ENCODE data around the gene PRR11. TPM values are rescaled to one million over a fixed set of nuclear protein-coding genes. Genes with fewer than 3 reads are reported as not detected.

Gene PRR11
- total RNA-seq, 1 donor from 2014 or later: 14.9 TPM

DNA sequence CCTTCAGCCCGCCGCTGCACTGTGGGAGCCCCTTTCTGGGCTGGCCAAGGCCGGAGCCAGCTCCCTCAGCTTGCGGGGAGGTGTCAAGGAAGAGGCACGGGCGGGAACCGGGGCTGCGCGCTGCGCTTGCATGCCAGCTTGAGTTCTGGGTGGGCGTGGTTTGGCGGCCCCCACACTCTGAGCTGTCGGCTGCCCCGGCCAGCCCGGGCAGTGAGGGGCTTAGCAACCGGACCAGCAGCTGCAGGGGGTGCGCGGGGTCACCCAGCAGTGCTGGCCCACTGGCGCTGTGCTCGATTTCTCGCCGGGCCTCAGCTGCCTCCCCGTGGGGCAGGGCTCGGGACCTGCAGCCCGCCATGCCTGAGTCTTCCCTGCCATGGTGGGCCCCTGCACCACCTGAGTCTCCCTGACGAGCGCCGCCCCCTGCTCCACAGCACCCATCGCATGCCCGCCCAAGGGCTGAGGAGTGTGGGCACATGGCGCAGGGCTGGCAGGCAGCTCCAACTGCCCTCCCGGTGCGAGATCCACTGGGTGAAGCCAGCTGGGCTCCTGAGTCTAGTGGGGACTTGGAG is 17.0 kb downstream of the PRR11 start:
- no peak overlapping the region for H3K27ac ChIP-seq (ENCODE audit: low read depth, low read length)
- H3K79me2 ChIP-seq (ENCODE audit: insufficient read depth, low read length): peaks cover 57% of the 10 kb centered on the region
- Mint-ChIP-seq H3K27me3 (ENCODE audit: low read depth, unreplicated experiment) (no peaks in the 10 kb centered on the region), H3K27ac (ENCODE audit: unreplicated experiment) (no peak overlapping the region), H3K9me3 (ENCODE audit: unreplicated experiment) (peaks cover 5% of the 10 kb centered on the region), H3K36me3 (ENCODE audit: low read depth, unreplicated experiment) (peaks cover 16% of the 10 kb centered on the region), H3K4me1 (ENCODE audit: low read depth, unreplicated experiment) (peaks cover 3% of the 10 kb centered on the region), H3K4me3 (ENCODE audit: unreplicated experiment) (no peak overlapping the region)
- H4K20me1 ChIP-seq (ENCODE audit: insufficient read depth, low read length): no peaks in the 10 kb centered on the region
- DNase-seq (ENCODE audit: low read depth): no peak
- H3K4me1 ChIP-seq (ENCODE audit: insufficient read depth, low read length): peaks cover 4% of the 10 kb centered on the region
- H2AFZ ChIP-seq (ENCODE audit: low read depth, low read length): no peak overlapping the region
- no peaks in the 10 kb centered on the region for H3K9me3 ChIP-seq (ENCODE audit: insufficient read depth, low read depth, low read length)
- H3K9ac ChIP-seq (ENCODE audit: low read length): no peak overlapping the region
- no peaks in the 10 kb centered on the region for H3K27me3 ChIP-seq (ENCODE audit: insufficient read depth, low read length)
- H3K4me2 ChIP-seq (ENCODE audit: low read length): no peak overlapping the region
- no peak for FAIRE-seq
- TF ChIP-seq, protein P1, sequence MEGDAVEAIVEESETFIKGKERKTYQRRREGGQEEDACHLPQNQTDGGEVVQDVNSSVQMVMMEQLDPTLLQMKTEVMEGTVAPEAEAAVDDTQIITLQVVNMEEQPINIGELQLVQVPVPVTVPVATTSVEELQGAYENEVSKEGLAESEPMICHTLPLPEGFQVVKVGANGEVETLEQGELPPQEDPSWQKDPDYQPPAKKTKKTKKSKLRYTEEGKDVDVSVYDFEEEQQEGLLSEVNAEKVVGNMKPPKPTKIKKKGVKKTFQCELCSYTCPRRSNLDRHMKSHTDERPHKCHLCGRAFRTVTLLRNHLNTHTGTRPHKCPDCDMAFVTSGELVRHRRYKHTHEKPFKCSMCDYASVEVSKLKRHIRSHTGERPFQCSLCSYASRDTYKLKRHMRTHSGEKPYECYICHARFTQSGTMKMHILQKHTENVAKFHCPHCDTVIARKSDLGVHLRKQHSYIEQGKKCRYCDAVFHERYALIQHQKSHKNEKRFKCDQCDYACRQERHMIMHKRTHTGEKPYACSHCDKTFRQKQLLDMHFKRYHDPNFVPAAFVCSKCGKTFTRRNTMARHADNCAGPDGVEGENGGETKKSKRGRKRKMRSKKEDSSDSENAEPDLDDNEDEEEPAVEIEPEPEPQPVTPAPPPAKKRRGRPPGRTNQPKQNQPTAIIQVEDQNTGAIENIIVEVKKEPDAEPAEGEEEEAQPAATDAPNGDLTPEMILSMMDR (IDR thresholded peaks at IDR 0.05; ENCODE audit: insufficient read depth, low read depth, low read length): no peak
- TF ChIP-seq EZH2 (IDR thresholded peaks at IDR 0.05; ENCODE audit: insufficient read depth, low read length): no peak
- H3K4me3 ChIP-seq (ENCODE audit: insufficient read depth, low read depth, low read length): no peak overlapping the region
- peaks cover 9% of the 10 kb centered on the region for H3K36me3 ChIP-seq (ENCODE audit: insufficient read depth, low read length)

DNA sequence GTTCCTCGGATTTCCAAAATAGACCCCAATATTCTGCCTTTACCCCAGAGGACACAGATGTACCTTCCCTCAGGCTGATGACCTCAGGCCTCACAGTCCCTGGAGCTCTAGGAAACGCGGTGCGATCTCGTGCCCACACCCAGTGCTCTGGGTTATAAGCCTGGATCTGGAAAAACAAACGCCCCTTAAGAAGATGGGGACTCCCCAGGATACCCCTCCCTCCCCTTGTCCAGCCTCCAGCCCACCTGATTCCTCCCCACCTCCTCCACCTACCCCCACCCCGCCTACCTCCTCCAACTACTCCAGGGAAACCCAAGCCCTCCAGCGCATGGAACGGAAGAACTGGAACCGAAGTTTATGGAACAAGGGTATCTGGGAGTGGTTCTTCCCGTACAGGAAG is 19.1 kb downstream of the PRR11 start:
- Mint-ChIP-seq H3K27ac (ENCODE audit: unreplicated experiment) (no peak overlapping the region), H3K27me3 (ENCODE audit: low read depth, unreplicated experiment) (no peaks in the 10 kb centered on the region), H3K4me1 (ENCODE audit: low read depth, unreplicated experiment) (peaks cover 5% of the 10 kb centered on the region), H3K9me3 (ENCODE audit: unreplicated experiment) (peaks cover 5% of the 10 kb centered on the region), H3K4me3 (ENCODE audit: unreplicated experiment) (no peak overlapping the region), H3K36me3 (ENCODE audit: low read depth, unreplicated experiment) (peaks cover 16% of the 10 kb centered on the region)
- Histone ChIP-seq H3K27me3 (ENCODE audit: insufficient read depth, low read length) (no peaks in the 10 kb centered on the region), H3K9ac (ENCODE audit: low read length) (no peak overlapping the region), H3K4me3 (ENCODE audit: insufficient read depth, low read depth, low read length) (no peak overlapping the region), H3K79me2 (ENCODE audit: insufficient read depth, low read length) (peaks cover 51% of the 10 kb centered on the region), H3K27ac (ENCODE audit: low read depth, low read length) (no peak overlapping the region), H4K20me1 (ENCODE audit: insufficient read depth, low read length) (no peaks in the 10 kb centered on the region), H3K4me2 (ENCODE audit: low read length) (no peak overlapping the region), H3K36me3 (ENCODE audit: insufficient read depth, low read length) (peaks cover 9% of the 10 kb centered on the region), H2AFZ (ENCODE audit: low read depth, low read length) (no peak overlapping the region), H3K9me3 (ENCODE audit: insufficient read depth, low read depth, low read length) (no peaks in the 10 kb centered on the region), H3K4me1 (ENCODE audit: insufficient read depth, low read length) (no peaks in the 10 kb centered on the region)
- no peak for DNase-seq (ENCODE audit: low read depth)
- no peak for FAIRE-seq
- no peak for TF ChIP-seq EZH2 (IDR thresholded peaks at IDR 0.05; ENCODE audit: insufficient read depth, low read length)
- TF ChIP-seq, protein P1 (IDR thresholded peaks at IDR 0.05; ENCODE audit: insufficient read depth, low read depth, low read length): no peak

- peaks cover 16% of the 10 kb centered on the region for H3K36me3 Mint-ChIP-seq (ENCODE audit: low read depth, unreplicated experiment)
Observed at GRCh38 chr17:59175076-59175475, 19.5 kb downstream of the PRR11 start.

More at GRCh38 chr17:59175076-59175475, 19.5 kb downstream of the PRR11 start:
- H3K4me3 ChIP-seq (ENCODE audit: insufficient read depth, low read depth, low read length): no peak overlapping the region
- peaks cover 9% of the 10 kb centered on the region for H3K36me3 ChIP-seq (ENCODE audit: insufficient read depth, low read length)
- peaks cover 49% of the 10 kb centered on the region for H3K79me2 ChIP-seq (ENCODE audit: insufficient read depth, low read length)
- FAIRE-seq (no peak), DNase-seq (ENCODE audit: low read depth) (no peak)
- Mint-ChIP-seq H3K27me3 (ENCODE audit: low read depth, unreplicated experiment) (no peaks in the 10 kb centered on the region), H3K4me3 (ENCODE audit: unreplicated experiment) (no peak overlapping the region), H3K27ac (ENCODE audit: unreplicated experiment) (no peak overlapping the region), H3K4me1 (ENCODE audit: low read depth, unreplicated experiment) (peaks cover 5% of the 10 kb centered on the region), H3K9me3 (ENCODE audit: unreplicated experiment) (peaks cover 5% of the 10 kb centered on the region)
- no peak overlapping the region for H3K4me2 ChIP-seq (ENCODE audit: low read length)
- no peak overlapping the region for H3K9ac ChIP-seq (ENCODE audit: low read length)
- TF ChIP-seq, protein P1 (IDR thresholded peaks at IDR 0.05; ENCODE audit: insufficient read depth, low read depth, low read length): no peak
- no peaks in the 10 kb centered on the region for H3K27me3 ChIP-seq (ENCODE audit: insufficient read depth, low read length)
- H3K4me1 ChIP-seq (ENCODE audit: insufficient read depth, low read length): no peaks in the 10 kb centered on the region
- H2AFZ ChIP-seq (ENCODE audit: low read depth, low read length): no peak overlapping the region
- no peaks in the 10 kb centered on the region for H4K20me1 ChIP-seq (ENCODE audit: insufficient read depth, low read length)
- H3K9me3 ChIP-seq (ENCODE audit: insufficient read depth, low read depth, low read length): no peaks in the 10 kb centered on the region
- no peak overlapping the region for H3K27ac ChIP-seq (ENCODE audit: low read depth, low read length)

Measured in astrocyte (in vitro differentiated cells and primary cell).